EH (cell line): ENCODE measurements around the gene SLC41A1.
"Not testable (repeated sequence)": the region's sequence is repeated elsewhere in the genome, so short reads cannot be mapped to it uniquely, and the experiment has no call there.

ENCODE experiments used
- DNase-seq: peaks from one replicate; pipeline ENCODE4 v3.0.0-alpha.2; 2015; ENCODE audit warnings: low read depth

SLC41A1 gene

DNA sequence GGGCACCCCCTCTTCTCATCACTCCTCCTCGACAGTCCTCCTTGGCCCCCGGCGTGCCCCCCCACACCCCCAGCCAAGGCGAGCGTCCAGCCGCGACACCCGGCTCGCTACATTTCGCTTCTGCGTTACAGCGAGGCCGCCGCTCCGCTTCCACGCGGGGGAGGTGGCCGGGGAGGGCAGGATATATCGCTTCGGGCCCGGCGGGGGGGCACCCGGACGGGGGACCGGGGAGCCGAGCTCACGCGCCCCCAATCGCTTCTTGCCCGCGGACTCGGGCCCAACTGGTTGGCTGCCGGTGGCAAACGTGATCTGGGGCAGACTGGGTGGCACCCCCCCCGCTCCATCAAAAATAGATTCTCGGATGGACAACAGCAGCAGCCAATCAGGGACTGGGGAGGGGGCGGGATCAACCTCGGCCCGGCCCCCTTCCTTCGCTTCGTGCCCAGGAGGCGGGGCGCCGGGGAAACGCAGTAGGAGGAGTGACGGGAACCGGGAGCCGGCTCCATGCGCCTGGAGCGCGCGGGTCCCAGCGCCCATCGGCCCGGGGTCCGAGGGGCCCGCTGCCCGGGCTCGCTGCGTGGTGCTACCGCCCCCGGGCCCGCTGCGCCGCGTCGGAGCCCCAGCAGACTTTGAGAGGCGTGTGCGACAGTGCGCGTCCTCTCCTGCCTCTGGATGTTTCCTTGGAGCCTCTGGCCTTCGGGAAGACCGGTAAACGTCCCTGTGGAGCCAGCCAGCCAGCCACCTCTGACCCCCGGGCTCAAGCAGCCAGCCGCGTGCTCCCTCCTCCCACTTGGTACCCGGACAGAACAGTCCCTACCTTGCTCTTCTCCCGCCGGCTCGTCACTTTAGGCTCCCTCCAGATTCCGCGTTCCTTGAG is at the start of gene SLC41A1:
SLC41A1 (minus strand) TSS at position 321 of the 877 bp plus-strand sequence. CDS start 2,757 bp downstream, outside the sequence.
- peak; percentile 93 for DNase-seq

- DNase-seq = no peak
These were observed 48.5 kb upstream of the SLC41A1 start for GRCh38 chr1:205861540-205861939.

DNA sequence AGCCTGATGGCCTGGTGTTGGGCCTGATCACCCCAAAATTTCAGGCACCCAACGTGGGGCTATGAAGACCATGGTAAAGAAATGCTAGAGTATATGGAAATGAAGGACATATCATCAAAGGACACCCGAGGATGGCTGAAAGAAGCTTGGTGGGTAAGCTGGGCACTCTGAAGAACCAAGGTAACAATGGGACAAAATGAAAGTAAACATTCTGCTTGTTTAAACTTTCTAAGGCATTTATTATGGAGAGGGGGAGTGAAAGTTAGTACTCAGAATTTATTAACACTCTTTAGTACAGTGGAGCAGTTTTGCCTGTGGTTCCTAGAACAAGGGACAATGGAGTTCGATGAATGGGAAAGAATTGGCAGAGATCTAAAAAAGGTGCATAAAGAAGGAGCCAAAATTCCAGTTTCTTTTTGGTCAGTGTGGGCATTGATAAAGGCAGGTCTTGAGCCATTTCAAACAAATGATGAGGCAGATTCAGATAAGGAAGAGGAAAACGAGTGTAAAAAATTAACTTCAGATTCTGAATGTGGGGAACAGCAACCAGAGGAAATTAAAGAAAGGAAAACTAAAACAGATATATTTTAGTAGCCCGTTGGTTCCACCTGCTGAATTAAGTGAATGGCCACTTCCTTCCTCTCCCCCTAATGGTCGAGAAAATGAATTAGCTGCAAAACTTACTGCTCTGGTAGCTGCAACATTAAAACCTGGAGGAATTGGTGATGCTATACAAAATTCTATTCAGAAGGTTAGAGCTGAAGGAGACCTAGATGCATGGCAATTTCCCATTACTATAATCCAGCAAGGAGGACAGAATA is 45.4 kb upstream of the SLC41A1 start:
- DNase-seq = no peak

DNA sequence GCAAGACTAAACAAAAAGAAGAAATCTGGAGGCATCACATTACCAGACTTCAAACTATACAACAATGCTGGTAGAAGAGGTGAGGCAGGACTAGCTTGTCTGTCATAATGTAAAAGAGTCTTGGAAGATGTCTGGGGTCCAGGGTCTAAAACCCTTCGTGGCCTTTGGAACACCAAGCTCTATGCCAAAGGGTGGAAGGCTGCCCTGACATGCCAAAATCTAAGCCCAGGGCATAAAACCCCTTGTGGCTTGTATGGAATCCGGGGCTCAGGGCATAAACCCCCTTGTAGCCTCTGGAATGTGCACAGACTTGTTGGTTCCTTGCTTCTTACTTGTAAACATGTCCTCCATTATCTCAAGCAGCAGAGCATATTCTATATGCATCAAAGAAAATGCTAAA is 44.5 kb upstream of the SLC41A1 start:
- DNase-seq = not testable (repeated sequence)

- DNase-seq = no peak
These were observed 43.4 kb upstream of the SLC41A1 start for GRCh38 chr1:205856433-205856832.

- no peak for DNase-seq
These were observed 40.0 kb upstream of the SLC41A1 start for GRCh38 chr1:205852969-205853368.

DNA sequence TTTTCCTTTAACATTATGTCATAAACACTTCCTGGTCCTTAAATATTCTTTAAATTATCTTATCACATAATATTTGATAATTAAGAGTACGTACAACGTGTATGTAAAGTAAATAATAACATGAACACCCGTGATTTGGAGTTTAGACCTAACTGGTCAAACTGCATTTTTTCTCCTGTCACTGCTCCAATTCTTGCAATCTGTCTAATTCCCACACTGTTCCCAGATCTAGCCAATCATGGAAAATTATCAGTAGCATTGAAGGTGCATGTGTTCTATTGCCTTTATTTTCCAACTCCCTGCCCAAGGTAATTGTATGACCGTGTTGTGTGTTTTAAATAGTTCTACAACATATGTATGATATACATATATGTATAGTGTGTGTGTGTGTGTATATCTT is 39.0 kb upstream of the SLC41A1 start:
- DNase-seq = no peak

GRCh38 chr1:205849619-205850355 is 36.8 kb upstream of the SLC41A1 start, which contains the start of gene PM20D1:
TSS of gene PM20D1 (minus strand) at chr1:205850132. CDS start at chr1:205850072, 60 bp downstream.
- DNase-seq = peak; percentile 60

DNA sequence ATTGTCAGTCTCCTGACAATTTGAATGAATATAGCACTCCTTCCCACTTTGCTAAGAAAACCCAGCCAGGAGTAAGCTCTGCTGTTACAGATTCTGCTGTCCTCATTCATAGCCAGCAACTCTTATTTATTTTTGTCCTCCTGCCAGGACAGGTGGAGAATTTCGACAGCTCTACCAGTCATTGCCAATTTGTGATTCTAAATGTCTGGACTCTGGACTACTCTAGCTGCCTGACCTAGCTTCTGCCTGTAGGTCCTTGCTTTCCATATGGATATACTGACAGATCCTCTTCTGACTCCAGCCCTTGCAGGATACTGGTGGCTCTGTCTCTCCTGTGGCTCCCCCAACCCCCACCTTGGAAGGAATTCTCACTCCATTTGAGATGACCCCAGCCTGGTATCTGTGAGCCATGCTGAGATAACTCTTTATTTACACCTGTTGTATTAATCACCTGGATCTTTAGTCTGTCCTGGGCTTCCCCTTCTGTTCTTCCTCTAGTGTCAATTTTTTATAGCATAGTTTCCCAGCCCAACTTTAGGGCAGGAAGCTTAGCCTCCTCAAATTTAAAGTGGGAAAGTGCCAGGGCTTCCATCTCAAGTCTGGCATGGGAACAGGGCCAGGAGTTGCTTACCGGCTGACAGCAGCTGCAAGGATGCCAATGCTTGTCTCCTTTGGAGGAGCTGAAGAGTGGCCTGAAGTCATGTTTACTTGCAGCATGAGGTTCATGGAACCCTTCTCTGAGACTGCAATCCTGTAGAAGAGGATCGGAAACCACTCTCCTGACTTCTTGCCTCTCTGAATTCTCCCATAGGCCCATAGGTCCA is 30.2 kb upstream of the SLC41A1 start:
- no peak for DNase-seq

GRCh38 chr1:205842229-205842628 is 29.2 kb upstream of the SLC41A1 start:
- DNase-seq = no peak

DNA sequence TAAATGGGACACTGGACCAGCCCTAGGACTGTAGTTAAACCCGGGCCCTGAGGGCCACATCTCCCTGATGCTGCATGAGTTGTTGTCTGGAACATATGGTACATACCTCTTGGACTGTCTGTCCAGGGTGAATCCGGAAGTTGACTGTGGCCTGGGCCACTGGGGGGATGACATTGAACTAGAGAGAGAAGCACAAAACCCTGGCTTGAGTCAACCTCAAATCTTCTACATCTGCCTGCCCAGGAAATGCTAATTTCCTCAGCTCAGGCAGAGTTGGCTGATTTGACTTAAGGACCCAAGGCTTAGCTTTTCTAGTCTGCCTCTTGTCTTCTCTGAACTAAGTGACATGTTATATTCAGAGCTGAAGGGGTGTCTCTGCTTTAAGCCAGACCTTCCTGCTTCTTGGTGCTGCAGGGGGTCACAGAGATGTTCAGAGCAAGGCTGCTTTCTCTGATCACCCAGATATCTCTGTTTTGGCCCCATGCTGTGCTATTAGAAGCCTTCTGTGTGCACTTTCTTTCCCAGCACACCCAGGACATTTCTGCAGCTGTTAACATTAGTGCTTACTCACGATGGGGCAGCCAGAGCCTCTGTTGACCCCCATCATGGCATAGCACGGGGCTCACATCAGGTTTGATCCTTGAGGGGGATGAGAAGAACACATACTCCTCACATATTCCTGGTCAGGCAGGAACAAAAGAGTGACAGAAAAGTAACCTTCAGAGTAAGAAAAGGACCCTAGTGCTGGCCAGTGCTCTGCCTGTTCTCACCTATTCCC is 27.3 kb upstream of the SLC41A1 start:
- no peak for DNase-seq

GRCh38 chr1:205837382-205837970 is 24.5 kb upstream of the SLC41A1 start:
- peak; percentile 32 for DNase-seq

DNA sequence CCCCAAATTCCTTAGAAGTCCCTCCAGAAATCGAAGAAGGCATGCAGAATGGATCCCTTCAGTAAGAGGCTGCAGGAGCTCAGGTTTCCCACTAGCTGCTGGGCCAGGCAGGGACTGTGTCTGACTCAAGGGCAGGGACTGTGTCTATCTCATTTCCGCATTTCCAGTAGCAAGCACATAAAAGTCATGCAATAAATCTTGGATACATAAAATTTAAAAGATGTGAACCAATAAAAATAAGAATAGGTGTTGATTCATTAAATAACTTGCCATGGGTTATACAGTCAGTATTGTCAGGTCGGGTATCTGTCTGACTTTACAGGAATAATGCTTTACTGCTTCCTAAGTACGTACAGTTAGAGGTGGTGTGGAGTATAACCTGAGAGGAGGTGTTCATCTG is 21.8 kb upstream of the SLC41A1 start:
- no peak for DNase-seq

GRCh38 chr1:205832326-205832751 is 19.3 kb upstream of the SLC41A1 start:
- no peak for DNase-seq

- no peak for DNase-seq
These were observed 14.6 kb upstream of the SLC41A1 start for GRCh38 chr1:205827623-205828022.

GRCh38 chr1:205826995-205827394 is 14.0 kb upstream of the SLC41A1 start:
- no peak for DNase-seq

DNA sequence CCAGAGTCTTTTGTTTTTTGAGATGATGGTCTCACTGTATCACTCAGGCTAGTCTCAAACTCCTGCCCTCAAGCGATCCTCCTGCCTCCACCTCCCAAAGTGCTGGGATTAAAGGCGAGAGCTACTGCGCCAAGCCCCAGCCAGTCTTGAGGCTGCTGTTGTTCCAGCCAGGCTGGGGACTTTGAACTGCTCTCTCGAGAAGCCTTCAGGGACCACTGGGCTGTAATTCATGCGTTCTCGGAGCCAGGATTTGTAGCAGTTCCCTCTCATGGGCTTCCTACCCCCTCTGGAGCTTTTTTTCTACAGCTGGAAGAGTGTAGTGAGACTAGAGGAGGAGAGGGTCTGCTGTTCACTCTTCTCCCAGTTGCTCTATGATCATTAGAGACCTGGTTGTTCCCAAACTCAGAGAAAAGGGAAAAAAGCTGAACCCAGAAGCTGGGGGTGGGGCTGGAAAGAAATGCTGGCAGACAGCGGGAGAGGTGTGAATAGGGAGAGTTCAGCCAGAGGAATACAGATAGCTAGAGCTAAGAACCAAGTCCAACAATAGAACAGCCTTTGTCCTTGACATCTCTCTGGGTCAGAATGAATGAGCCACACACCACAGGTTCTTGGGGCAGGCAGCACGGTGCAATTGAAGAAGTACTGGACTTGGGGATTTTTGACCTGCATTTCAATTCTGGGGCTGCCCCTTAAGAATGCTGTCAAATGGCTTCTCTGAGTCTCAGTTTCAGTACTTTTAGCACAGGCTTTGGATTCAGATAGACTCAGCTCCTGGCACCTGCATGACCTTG is 13.2 kb upstream of the SLC41A1 start:
- DNase-seq = no peak

DNA sequence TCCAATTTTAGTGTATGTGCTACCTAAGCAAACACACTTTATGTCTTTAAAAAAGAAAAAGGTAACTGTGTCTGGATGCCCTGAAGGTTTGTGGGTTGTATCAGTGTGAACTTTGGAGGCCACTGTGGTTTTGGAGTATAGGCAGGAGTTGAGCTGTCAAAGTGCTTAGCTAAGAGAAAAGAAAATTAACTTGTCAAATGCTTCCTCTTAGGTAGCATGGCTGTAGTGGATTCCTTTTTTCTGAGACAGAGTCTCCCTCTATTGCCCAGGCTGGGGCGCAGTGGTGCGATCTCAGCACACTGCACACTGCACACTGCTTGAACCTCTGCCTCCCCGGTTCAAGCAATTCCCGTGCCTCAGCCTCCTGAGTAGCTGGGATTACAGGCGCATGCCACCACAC is 11.2 kb upstream of the SLC41A1 start:
- DNase-seq = no peak

- not testable (repeated sequence) for DNase-seq
These were observed 10.3 kb upstream of the SLC41A1 start for GRCh38 chr1:205823260-205823659.
